RKO (cell line): Measurements from ENCODE around the gene RNF151.
A peak's percentile ranks its signal among the peaks of the same experiment; 100 is the strongest.
"Not testable (repeated sequence)": the region's sequence is repeated elsewhere in the genome, so short reads cannot be mapped to it uniquely, and the experiment has no call there.

Source experiments
- DNase-seq: peaks from one replicate; pipeline ENCODE4 v3.0.0-alpha.2; 2016; ENCODE audit warnings: low spot score

Gene RNF151

GRCh38 chr16:1966460-1966859 lies at the start of gene RNF151:
TSS of gene RNF151 (plus strand) at chr16:1966856. CDS start at chr16:1966882, 26 bp downstream.
- DNase-seq, result no peak

GRCh38 chr16:1917056-1917664 lies 49.5 kb upstream of the RNF151 start:
- DNase-seq, result no peak

GRCh38 chr16:1917665-1918350 lies 48.8 kb upstream of the RNF151 start:
- DNase-seq, result no peak

- DNase-seq, result no peak
Measured at GRCh38 chr16:1918351-1919326, 48.0 kb upstream of the RNF151 start, which contains the start of gene HS3ST6. TSS of gene HS3ST6 (minus strand) at chr16:1918415. CDS start at chr16:1918323, 92 bp downstream.

GRCh38 chr16:1919327-1919998 lies 47.2 kb upstream of the RNF151 start:
- no peak for DNase-seq

GRCh38 chr16:1920122-1920521 lies 46.5 kb upstream of the RNF151 start:
- DNase-seq, result not testable (repeated sequence)

GRCh38 chr16:1920727-1921171 lies 45.9 kb upstream of the RNF151 start:
- DNase-seq, result peak; percentile 56

- DNase-seq, result no peak
Measured at GRCh38 chr16:1922357-1922756, 44.3 kb upstream of the RNF151 start.

GRCh38 chr16:1923299-1924034 lies 43.2 kb upstream of the RNF151 start:
- DNase-seq, result no peak

- DNase-seq, result no peak
Measured at GRCh38 chr16:1924095-1924494, 42.6 kb upstream of the RNF151 start.

- no peak for DNase-seq
Measured at GRCh38 chr16:1926271-1926670, 40.4 kb upstream of the RNF151 start.

GRCh38 chr16:1929105-1929504 lies 37.6 kb upstream of the RNF151 start:
- DNase-seq, result peak; percentile 57

- peak; percentile 84 for DNase-seq
Measured at GRCh38 chr16:1929578-1930337, 36.9 kb upstream of the RNF151 start.

GRCh38 chr16:1930338-1930720 lies 36.3 kb upstream of the RNF151 start:
- DNase-seq, result no peak

GRCh38 chr16:1932050-1933028 lies 34.3 kb upstream of the RNF151 start:
- no peak for DNase-seq

- no peak for DNase-seq
Measured at GRCh38 chr16:1933097-1933661, 33.5 kb upstream of the RNF151 start.

GRCh38 chr16:1936945-1937479 lies 29.6 kb upstream of the RNF151 start:
- DNase-seq, result no peak

- no peak for DNase-seq
Measured at GRCh38 chr16:1938316-1938715, 28.3 kb upstream of the RNF151 start.

- no peak for DNase-seq
Measured at GRCh38 chr16:1938910-1939309, 27.7 kb upstream of the RNF151 start.
